Pulmonary artery endothelial cell (primary cell): ENCODE measurements around the gene HDAC9. TPM values are rescaled to one million over a fixed set of nuclear protein-coding genes. Genes with fewer than 3 reads are reported as not detected.

ENCODE experiments used
- DNase-seq: peaks from one replicate; pipeline ENCODE4 v3.0.0-alpha.2; 2011; ENCODE audit warnings: low read depth, low spot score
- total RNA-seq: library from RNA; depleted of rRNA; stranded (reverse); fragments of >200 nt; gene quantifications from 2 replicates; pipeline ENCODE4 v1.2.3, GENCODE V29; 2014

Gene HDAC9
- total RNA-seq, 1 donor from 2014 or later, result 4.7 TPM

DNA sequence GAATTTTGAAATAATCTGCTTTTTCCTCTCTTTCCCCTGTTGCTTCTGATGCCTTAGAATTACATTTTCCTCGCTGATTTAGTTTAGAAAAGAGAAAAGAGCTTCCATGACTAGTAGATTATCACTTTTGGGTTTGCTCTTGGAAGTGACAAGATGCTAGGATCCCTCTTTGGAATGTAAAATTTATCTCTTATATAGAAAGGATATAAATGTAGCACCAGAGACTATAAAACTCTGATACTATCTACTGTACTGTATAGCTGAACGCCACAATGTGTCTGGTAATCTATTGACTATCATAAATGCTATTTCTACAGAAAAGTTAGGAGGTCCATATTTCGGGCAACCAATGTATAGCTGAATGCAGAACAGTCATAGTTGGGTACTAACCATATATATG is 1.1 kb upstream of the HDAC9 start:
- DNase-seq, result no peak

DNA sequence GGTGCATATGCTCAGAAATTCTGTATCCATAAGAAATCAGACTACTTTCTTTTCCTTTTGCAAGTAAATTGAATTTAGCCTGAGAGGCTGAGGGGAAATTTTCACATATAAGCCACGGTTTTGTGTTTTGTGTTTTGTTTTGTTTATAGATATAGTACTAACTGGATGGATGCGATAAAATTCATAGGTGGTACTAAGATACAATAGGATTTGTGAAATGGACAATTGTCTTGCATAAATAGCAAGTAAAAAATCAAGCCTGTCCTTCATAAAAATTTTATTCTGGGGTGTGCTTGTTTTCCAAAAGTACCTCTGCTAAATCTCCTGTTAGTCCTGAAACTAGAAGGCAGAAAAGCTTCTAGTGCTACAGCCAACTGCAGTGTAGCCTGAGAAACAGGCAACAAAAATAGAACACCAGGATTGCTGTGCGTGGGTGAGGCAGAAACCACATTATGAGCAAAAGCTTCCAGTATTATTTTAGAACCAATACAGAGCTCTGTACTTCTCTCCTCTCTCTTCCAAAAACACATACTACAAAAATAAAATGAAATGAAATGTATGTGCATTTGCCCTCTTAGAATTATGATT is 634 bp upstream of the HDAC9 start:
- DNase-seq, result no peak

GRCh38 chr7:18496341-18496700 is 772 bp downstream of the HDAC9 start:
- no peak for DNase-seq

DNA sequence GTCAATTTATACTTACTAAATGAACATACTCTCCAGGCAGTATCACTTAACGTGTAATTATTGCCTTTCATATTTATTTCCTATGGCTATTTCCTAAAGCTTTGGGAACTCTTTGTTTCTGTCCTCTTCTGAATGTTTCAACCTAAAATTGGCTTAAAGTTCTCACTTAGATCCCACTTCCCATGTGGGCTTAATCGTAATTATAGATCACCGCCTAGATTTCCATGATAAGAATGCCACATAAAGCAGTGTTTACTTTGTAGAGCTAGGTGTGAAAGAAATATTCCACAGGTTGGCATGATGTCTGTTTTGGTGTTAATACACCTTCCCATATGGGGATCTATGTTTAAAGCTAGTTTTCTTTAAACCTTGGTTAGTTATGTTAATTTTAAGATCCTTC is 1.5 kb downstream of the HDAC9 start:
- DNase-seq, result no peak

- DNase-seq, result no peak
Observed at GRCh38 chr7:18497800-18498199, 2.3 kb downstream of the HDAC9 start.

DNA sequence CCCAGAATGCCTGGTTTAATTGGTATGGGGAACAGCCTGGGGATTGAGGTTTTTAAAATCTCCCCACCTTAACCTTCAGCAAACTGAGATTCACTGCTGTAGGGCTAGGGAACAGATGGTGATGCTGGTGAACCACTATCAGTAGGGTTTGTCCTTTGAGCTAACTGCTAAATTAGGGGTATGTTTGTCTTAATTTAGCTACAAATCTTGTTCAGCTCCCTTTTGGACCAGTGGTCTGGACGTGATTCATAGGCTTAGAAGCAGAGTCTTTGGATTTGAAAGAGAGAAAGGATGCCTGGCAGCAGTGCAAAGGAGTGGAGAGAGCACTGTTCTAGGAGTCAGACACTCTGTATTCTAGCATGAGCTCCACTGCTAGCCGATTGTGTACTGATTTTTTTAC is 2.8 kb downstream of the HDAC9 start:
- no peak for DNase-seq

GRCh38 chr7:18499407-18500177 is 4.0 kb downstream of the HDAC9 start:
- no peak for DNase-seq

- DNase-seq, result no peak
Observed at GRCh38 chr7:18503126-18503866, 7.7 kb downstream of the HDAC9 start.

DNA sequence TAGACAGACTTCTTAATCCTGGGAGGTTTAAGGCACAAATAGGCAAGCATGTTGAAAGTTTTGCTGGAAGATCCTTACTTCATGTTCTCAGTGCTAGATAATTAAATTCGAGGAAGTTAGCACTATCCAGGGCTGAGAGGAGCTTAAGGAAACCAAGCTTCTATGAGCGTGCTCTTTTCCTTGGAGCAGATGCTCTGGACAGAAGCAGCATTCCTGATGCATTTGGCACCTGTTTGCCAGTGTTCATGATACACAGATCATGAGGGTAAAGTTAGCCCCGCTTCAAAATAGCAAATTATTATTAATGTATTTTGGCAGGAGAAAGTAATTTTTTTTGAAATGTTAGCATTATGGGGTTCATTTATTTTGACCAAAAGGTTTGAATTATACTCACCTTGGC is 9.4 kb downstream of the HDAC9 start:
- no peak for DNase-seq

- no peak for DNase-seq
Observed at GRCh38 chr7:18505870-18506460, 10.4 kb downstream of the HDAC9 start.

GRCh38 chr7:18508443-18509427 is 13.2 kb downstream of the HDAC9 start:
- DNase-seq, result peak; percentile 94

DNA sequence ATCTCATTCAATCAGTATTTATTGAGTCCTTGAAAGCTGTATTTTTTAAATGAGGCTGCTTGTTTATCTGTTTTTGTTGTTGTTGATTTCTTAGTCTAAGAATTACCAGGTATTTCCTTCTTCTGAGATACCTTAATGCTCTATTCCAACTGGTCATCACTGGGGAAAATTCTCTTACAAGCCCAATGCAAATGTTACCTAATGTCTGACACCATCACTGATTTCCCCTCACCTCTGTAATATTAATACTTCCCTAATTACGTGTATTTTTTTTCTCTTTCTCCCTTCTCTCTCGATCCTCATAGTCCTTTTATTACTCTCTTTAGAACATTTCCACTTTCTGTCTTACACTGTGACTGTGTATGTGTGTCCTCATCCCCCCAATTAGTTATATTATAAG is 13.9 kb downstream of the HDAC9 start:
- DNase-seq, result no peak

GRCh38 chr7:18511351-18512140 is 16.0 kb downstream of the HDAC9 start:
- DNase-seq, result no peak

DNA sequence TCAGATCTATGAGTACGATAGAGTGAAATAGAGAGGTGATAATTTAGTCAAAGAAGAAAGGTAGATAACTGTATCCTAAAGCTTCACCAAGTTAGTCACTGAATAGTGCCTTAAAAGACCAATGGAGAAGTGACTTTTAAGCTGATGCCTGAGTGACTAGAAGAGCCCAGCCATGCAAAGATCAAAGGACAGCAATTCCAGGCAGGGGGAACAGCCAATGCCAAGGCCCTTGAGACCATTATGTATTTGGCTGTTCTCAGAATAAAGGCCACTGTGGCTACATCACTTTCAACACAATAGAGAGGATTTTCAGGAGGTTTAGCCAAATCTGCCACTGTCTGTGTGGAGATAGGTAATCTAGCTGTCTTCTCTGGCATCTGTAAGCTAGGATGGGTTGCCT is 17.8 kb downstream of the HDAC9 start:
- no peak for DNase-seq

DNA sequence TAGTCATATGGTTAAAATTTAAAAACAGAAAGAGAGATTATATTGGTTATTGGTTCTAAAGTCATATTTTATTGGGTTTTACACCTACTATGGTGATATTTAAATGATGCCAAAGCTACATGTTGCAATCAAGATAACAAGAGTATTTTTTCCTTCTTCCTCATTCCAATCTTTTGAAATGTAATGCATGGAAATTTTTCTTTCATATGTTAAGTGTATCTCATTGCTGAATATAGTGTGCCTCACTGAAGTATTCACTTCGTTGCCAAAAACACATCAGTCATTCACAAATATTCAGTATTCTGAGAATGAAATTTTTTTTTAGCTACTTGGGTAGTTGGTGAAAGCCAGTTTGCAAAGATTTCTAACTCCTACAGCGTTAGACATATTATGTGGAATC is 19.5 kb downstream of the HDAC9 start:
- DNase-seq, result no peak

- DNase-seq, result no peak
Observed at GRCh38 chr7:18517646-18518045, 22.1 kb downstream of the HDAC9 start.

GRCh38 chr7:18518555-18518954 is 23.0 kb downstream of the HDAC9 start:
- no peak for DNase-seq

DNA sequence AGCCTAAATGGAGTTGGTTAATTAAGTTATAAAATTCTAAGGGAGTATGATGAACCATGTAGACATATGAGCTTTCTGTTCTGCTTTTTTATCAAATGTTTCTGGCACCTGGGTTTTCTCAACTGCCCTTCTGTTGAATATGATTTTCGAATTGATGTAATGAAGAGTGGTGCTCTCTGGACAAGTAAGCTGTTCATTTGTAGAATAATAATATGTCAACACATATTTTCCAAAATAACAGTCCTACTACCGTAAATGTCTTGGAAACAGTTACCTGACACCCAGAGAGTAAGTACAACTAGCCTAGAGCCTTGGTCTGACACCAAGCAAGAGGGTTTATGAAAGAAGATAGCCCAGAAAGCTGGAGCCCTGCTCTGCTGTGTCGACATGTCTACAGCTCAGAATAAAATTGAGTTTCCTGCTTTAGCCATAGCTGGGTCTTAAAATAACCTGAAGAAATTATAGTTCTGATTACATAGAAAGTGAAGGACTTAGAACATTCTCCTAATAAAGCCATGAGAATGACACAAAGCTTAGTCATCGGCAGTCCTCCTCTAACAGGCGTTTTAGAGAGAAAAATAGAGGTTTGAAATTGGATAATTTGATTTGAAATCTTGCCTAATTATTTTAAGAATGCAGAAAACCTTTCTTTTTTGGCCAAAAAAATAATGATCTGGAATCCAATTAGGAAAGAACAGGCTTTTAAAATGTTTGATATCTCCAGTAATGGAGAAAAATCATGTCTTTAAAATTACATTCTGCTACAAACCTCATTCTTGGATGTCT is 25.1 kb downstream of the HDAC9 start:
- no peak for DNase-seq

GRCh38 chr7:18521236-18521589 is 25.7 kb downstream of the HDAC9 start:
- DNase-seq, result no peak
